MM.1S (cell line): ENCODE measurements around the gene GFER.

Experiments used
- DNase-seq: peaks from one replicate; pipeline ENCODE4 v3.0.0-alpha.2; 2015
- H2AFZ ChIP-seq: fragments of 300-600 bp; sonication (generic); 2 replicates; pipeline ENCODE4 v1.6.0; 2016; ENCODE audit warnings: antibody characterized with exemption, low read length
- H3F3A ChIP-seq: fragments of 300-600 bp; sonication (generic); 2 replicates; pipeline ENCODE4 v1.6.1; 2016; ENCODE audit warnings: mild to moderate bottlenecking, antibody characterized with exemption, low read length, moderate library complexity, mixed read lengths; ENCODE audit not compliant: insufficient read depth
- H3K27ac ChIP-seq: fragments of 300-600 bp; sonication (generic); 2 replicates; pipeline ENCODE4 v1.5.1; 2016; ENCODE audit warnings: mild to moderate bottlenecking, low read length
- H3K27me3 ChIP-seq: fragments of 300-600 bp; sonication (generic); replicated peaks from 2 replicates; pipeline ENCODE4 v1.6.0; 2016; ENCODE audit warnings: low read length; ENCODE audit not compliant: insufficient read depth
- H3K36me3 ChIP-seq: fragments of 300-600 bp; sonication (generic); replicated peaks from 2 replicates; pipeline ENCODE4 v1.6.1; 2016; ENCODE audit warnings: mild to moderate bottlenecking, low read length, mixed read lengths; ENCODE audit not compliant: insufficient read depth
- H3K4me1 ChIP-seq: fragments of 300-600 bp; sonication (generic); 2 replicates; pipeline ENCODE4 v1.6.1; 2016; ENCODE audit warnings: low read length, mixed read lengths
- H3K4me2 ChIP-seq: fragments of 300-600 bp; sonication (generic); 2 replicates; pipeline ENCODE4 v1.6.0; 2016; ENCODE audit warnings: low read depth, low read length
- H3K4me3 ChIP-seq: fragments of 300-600 bp; sonication (generic); 2 replicates; pipeline ENCODE4 v1.5.1; 2016; ENCODE audit warnings: low read length, mixed read lengths
- H3K79me2 ChIP-seq: fragments of 300-600 bp; sonication (generic); 2 replicates; pipeline ENCODE4 v1.6.1; 2016; ENCODE audit warnings: mixed run types, low read length, mixed read lengths
- H3K9ac ChIP-seq: fragments of 300-600 bp; sonication (generic); 2 replicates; pipeline ENCODE4 v1.6.1; 2016; ENCODE audit warnings: low read length, mixed read lengths
- H3K9me2 ChIP-seq: fragments of 300-600 bp; sonication (generic); replicated peaks from 2 replicates; pipeline ENCODE4 v1.6.1; 2016; ENCODE audit warnings: mild to moderate bottlenecking, low read length, mixed read lengths; ENCODE audit not compliant: insufficient read depth
- H3K9me3 ChIP-seq: fragments of 300-600 bp; sonication (generic); replicated peaks from 2 replicates; pipeline ENCODE4 v1.6.1; 2016; ENCODE audit warnings: mild to moderate bottlenecking, low read length, mixed read lengths; ENCODE audit not compliant: insufficient read depth
- H4K20me1 ChIP-seq: fragments of 300-600 bp; sonication (generic); 2 replicates; pipeline ENCODE4 v1.6.1; 2016; ENCODE audit warnings: mild to moderate bottlenecking, low read length, moderate library complexity, mixed read lengths; ENCODE audit not compliant: insufficient read depth
- CTCF ChIP-seq: fragments of 300-600 bp; sonication (generic); IDR thresholded peaks from 2 replicates; pipeline ENCODE4 v1.5.1; 2016; ENCODE audit warnings: antibody characterized with exemption, low read length, mixed read lengths
- EZH2 ChIP-seq: fragments of 300-600 bp; sonication (generic); optimal IDR thresholded peaks from 2 replicates; pipeline ENCODE3; 2017; ENCODE audit warnings: low read depth, mild to moderate bottlenecking, antibody characterized with exemption, low read length, mixed read lengths
- EZH2phosphoT487 ChIP-seq: fragments of 300-600 bp; sonication (generic); IDR thresholded peaks from 2 replicates; pipeline ENCODE4 v1.6.1; 2018; ENCODE audit warnings: antibody characterized with exemption, low read length

GFER gene

GRCh38 chr16:2034696-2035430 is 50.9 kb downstream of the GFER start:
- H3K4me2 ChIP-seq = no peak overlapping the region
- H3K4me1 ChIP-seq = peaks cover 4% of the 10 kb centered on the region; the same call in 1 of the 2 replicates
- H3K27ac ChIP-seq = no peak overlapping the region
- no peak for DNase-seq
- no peaks in the 10 kb centered on the region for H3K36me3 ChIP-seq
- H3F3A ChIP-seq = no peaks in the 10 kb centered on the region
- no peak for TF ChIP-seq CTCF
- no peak for TF ChIP-seq EZH2
- no peak for TF ChIP-seq EZH2phosphoT487
- H3K4me3 ChIP-seq = no peak overlapping the region
- H2AFZ ChIP-seq = no peak overlapping the region
- no peaks in the 10 kb centered on the region for H3K9me2 ChIP-seq
- H3K9me3 ChIP-seq = no peaks in the 10 kb centered on the region
- no peaks in the 10 kb centered on the region for H3K79me2 ChIP-seq
- no peaks in the 10 kb centered on the region for H4K20me1 ChIP-seq
- peaks cover 26% of the 10 kb centered on the region for H3K27me3 ChIP-seq
- H3K9ac ChIP-seq = no peak overlapping the region

GRCh38 chr16:2035431-2036199 is 51.6 kb downstream of the GFER start:
- H3K36me3 ChIP-seq = no peaks in the 10 kb centered on the region
- no peaks in the 10 kb centered on the region for H4K20me1 ChIP-seq
- DNase-seq = no peak
- H3K9ac ChIP-seq = no peak overlapping the region
- TF ChIP-seq CTCF (no peak), EZH2phosphoT487 (no peak), EZH2 (no peak)
- peaks cover 4% of the 10 kb centered on the region; the same call in 1 of the 2 replicates for H3K4me1 ChIP-seq
- no peaks in the 10 kb centered on the region for H3K9me3 ChIP-seq
- no peaks in the 10 kb centered on the region for H3F3A ChIP-seq
- H2AFZ ChIP-seq = no peak overlapping the region
- no peaks in the 10 kb centered on the region for H3K9me2 ChIP-seq
- H3K4me2 ChIP-seq = no peak overlapping the region
- no peak overlapping the region for H3K27ac ChIP-seq
- no peak overlapping the region for H3K4me3 ChIP-seq
- H3K27me3 ChIP-seq = peaks cover 26% of the 10 kb centered on the region
- no peaks in the 10 kb centered on the region for H3K79me2 ChIP-seq

- no peaks in the 10 kb centered on the region for H4K20me1 ChIP-seq
- no peak overlapping the region for H2AFZ ChIP-seq
- no peak overlapping the region for H3K27ac ChIP-seq
- no peak for DNase-seq
- peaks cover 4% of the 10 kb centered on the region; the same call in 1 of the 2 replicates for H3K4me1 ChIP-seq
- no peaks in the 10 kb centered on the region for H3K9me2 ChIP-seq
- no peak overlapping the region for H3K4me3 ChIP-seq
- no peaks in the 10 kb centered on the region for H3F3A ChIP-seq
- H3K4me2 ChIP-seq = no peak overlapping the region
- H3K36me3 ChIP-seq = no peaks in the 10 kb centered on the region
- H3K27me3 ChIP-seq = peaks cover 26% of the 10 kb centered on the region
- TF ChIP-seq CTCF (no peak), EZH2phosphoT487 (no peak), EZH2 (no peak)
- H3K9ac ChIP-seq = no peak overlapping the region
- no peaks in the 10 kb centered on the region for H3K9me3 ChIP-seq
- H3K79me2 ChIP-seq = no peaks in the 10 kb centered on the region
These were observed 52.4 kb downstream of the GFER start for GRCh38 chr16:2036200-2036966.
